Spleen (tissue), 7 donors: ENCODE results near the gene RRP36.
"Not testable (repeated sequence)": the region's sequence is repeated elsewhere in the genome, so short reads cannot be mapped to it uniquely, and the experiment has no call there.

Source experiments
- POLR2A ChIP-seq, 3 donors: fragments of 450-650 bp; IDR thresholded peaks; one replicate each; pipeline ENCODE4 v1.5.1; 2017; ENCODE audit warnings: antibody characterized with exemption in 3 of 3, mild to moderate bottlenecking in 1 of 3
- POLR2AphosphoS5 ChIP-seq, 3 donors: sonication (generic); formaldehyde crosslinking; IDR thresholded peaks; one replicate each; pipeline ENCODE4 v1.5.1; 2017; ENCODE audit warnings: antibody characterized with exemption in 3 of 3
- TF ChIP-seq, protein P1 (sequence below), 11 experiments: fragments of 200-600 bp in 7 of 11; fragments of 450-650 bp in 4 of 11; sonication (generic) in 4 of 11; IDR thresholded peaks in 8 of 11; conservative IDR thresholded peaks in 3 of 11; 1 replicate in 7 of 11; 2 replicates in 4 of 11; pipeline versions ENCODE4 v1.4.0 to v1.8.0; 2016 to 2021; ENCODE audit warnings: antibody characterized with exemption in 11 of 11, inconsistent platforms in 4 of 11, mild to moderate bottlenecking in 1 of 11
- donor health status: DM: no; HTN: no; CAD: no; lungs with moderate emphysema.
- donor health status: DM: no; HTN: no; CAD: no.
- donor health status: DM: no; HTN: no; CAD: no.

GRCh38 chr6:43041475-43041874, 20.1 kb downstream of the RRP36 start:
- TF ChIP-seq, protein P1, sequence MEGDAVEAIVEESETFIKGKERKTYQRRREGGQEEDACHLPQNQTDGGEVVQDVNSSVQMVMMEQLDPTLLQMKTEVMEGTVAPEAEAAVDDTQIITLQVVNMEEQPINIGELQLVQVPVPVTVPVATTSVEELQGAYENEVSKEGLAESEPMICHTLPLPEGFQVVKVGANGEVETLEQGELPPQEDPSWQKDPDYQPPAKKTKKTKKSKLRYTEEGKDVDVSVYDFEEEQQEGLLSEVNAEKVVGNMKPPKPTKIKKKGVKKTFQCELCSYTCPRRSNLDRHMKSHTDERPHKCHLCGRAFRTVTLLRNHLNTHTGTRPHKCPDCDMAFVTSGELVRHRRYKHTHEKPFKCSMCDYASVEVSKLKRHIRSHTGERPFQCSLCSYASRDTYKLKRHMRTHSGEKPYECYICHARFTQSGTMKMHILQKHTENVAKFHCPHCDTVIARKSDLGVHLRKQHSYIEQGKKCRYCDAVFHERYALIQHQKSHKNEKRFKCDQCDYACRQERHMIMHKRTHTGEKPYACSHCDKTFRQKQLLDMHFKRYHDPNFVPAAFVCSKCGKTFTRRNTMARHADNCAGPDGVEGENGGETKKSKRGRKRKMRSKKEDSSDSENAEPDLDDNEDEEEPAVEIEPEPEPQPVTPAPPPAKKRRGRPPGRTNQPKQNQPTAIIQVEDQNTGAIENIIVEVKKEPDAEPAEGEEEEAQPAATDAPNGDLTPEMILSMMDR (IDR thresholded peaks at IDR 0.05 in 8 of 11, conservative IDR thresholded peaks at IDR 0.05 in 3 of 11): not testable (repeated sequence)
- TF ChIP-seq POLR2AphosphoS5, POLR2A (IDR thresholded peaks at IDR 0.05): not testable (repeated sequence)
